Measurements from ENCODE around the gene MTMR3.
A peak's percentile ranks its signal among the peaks of the same experiment; 100 is the strongest.

The MTMR3 gene

DNA sequence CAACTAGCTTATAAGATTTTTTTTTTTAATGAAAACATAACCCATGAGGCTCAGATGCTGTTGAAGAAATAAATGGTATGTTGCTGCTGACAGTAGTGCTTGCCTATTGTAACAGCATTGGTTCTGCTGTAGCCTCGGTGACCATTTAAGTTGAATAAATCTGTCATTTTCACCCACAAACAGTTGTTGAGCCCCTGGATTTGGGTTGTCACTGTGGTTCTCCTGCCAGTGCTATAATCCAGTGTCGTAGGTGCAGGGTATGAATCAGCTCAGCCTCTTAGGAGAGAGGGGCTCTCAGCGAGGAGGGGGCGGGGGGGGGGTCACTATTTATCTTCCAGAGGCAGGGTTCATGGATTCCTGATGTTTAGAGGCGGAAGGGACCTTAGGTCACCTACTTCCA lies 147.4 kb downstream of the MTMR3 start:
- no peak for DNase-seq

DNA sequence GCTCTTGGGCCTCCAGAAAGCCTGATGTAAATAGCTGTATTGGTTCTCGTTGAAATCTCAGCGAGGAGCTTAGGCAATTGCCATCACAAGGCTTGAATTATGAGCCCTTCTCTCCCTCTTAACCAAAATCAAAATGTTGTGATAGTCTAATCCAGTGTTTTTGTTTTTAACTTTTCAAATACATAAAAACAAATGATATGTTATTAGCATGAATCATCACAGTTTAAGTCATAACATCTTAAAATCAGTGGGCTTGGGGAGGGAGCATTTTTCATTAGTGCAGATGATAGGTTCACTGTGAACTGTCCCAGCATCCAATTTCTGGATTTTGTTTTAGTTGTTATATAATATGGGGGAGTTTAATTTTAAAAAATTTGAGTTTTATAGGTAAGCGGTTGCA lies 148.4 kb downstream of the MTMR3 start:
- no peak for DNase-seq

DNA sequence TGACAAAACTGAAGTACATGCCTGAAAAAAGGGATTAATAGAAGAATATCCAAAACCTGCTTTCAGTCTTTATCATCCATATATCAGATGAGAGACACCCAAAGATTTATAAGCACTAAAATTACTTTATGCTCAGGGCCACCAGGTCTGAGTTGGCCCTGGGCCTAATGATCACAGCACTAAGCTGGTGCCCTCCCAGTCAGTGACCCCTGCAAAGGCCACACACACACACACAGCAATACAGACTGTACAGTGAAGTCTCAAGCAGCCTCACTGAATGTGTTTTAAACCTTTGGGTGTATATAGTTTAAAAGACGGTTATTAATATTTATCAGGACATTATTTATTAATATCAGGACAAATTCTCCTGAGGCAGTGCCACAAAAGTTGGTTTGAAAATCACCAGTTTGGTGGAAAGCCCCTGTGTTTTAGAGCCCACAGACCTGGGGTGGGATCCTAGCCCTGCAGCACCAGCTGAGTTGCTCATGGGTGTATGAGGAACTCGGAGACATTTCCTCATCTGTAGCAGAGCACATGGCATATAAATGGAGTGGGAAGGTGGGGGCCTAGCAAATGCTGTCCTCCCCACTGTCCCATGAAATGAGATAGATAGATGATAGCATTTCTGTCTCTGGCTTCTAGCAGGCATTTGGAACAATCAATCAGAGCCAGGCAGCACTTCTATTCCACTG lies 148.9 kb downstream of the MTMR3 start:
- DNase-seq: no peak

DNA sequence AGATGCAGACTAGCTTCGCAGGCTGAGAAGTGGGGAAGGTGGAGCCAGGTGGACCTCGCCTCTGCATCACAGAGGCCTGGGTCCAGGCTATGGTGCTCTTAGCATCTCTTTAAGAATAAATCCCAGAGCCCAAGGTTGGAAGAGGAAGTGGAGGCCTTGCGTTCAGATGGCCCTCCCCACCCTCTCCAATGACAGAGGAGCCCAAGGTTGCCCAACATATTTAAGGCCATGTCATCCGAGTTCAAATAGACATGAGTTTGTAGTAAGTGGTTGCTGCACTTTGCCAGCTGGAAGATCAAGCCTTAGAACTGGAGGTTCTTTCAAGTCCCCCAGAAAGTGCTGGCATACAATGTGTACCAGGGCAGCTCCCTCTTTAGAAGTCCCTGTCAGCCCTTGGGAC lies 150.2 kb downstream of the MTMR3 start:
- DNase-seq: no peak

DNA sequence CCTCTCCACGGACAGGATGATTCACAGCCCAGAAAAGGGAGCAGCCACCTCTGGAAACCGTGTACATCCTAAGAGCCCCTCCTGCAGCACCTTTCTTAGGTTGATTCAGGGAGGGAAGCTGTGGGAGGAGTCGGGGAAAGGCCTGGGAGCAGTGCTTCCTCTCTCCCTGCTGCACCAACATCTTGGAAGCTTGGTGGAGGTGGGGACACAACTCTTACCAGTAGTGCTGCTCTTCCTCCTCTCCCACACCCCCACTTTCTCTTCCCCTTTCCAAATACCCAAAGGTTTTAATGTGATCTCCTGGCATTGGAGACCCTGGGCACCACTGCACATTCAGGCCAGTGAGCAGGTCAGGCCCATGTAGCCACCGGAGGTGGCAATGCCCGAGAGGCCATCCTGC lies 150.9 kb downstream of the MTMR3 start:
- DNase-seq: no peak

DNA sequence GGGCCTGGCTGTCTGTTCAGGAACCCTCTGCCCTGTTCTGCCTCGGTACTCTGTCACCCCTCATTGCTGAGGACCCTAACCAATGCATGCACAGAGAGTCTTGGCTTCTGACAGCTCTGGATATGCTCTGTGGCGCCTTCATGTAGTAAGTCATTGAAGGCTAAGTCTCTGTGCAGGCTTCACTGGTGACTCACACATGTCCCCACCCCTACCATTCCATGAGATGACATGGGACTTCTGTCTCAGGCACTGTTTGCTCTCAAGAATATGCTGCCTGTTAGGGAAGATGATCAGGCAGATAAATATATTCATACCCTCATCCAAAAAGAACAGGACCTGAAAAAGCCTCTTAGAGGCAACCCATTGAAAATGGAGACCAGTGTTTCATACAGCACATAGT lies 153.7 kb downstream of the MTMR3 start:
- no peak for DNase-seq

DNA sequence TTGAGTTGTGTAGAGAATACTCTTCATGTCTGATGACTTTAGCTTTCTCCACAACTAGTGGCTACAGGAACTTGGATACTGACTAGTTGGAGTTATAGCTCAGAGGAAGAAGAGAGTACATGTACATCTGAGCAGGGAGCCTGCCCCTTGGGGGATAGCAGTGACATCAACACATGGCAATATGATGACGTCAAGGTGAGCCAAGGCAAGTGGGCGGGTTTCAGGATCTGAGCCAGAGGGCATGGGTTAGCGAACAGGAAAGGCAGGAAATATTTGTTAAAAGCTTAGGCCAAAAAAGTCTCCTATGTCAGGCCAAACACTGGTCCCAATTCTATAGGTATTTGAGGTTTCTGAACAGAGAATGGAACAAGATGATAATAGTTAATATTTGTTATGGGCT lies 155.2 kb downstream of the MTMR3 start:
- peak; percentile 73 for DNase-seq

DNA sequence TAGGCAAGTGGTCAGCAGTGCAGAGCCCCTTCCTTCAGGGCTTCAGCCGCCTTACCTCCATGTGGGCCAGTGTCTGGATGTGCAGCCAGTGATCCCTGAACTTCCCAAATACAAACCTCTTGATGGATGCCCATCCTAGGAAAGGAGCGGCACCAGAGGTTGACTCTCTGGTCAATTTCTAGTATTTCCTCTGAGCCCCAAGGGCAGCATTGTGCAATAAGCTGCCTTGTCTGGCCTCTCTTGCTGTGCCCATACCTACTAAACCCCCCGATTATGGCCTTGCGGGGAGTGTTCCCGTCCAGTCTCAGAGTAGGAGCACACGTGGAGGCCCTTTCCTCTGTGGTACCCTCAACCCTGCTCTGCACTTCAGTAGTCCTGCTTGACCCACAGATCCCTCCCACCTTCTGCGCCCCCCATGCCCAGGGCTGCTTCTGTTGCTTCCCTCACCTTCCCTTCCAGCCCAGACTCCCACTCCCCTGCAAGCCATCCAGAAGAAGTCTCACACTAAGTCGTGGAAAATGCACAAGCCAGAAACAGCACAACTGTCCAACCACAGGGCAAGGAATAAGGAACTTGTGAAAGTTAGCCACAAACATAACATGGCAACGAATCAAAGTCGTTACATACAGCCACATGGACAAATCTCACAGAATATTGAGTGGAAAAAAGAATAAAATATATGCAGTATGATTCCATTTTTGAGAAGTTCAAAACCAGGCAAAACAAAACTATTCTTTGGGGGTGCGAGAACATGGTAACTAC lies 157.7 kb downstream of the MTMR3 start:
- no peak for DNase-seq

DNA sequence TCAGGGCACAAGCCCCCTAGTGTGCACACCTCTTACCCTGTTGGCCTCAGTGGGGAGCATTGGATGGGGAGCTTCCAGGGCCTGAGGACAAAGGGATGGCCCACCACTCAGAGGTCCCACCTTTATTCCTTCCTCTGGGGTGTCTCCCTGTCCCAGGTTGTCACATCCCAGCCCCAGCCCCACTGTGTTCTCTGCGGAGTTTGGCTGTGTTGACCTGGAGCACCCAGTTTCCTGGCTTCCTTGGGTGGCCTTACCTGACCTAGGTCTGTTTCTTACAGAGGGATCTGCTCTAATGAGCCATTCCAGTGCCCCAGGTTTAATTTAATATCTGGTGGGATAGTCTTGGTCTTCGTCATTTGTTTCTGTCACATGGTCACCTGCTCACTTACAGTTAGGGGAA lies 158.5 kb downstream of the MTMR3 start:
- no peak for DNase-seq

DNA sequence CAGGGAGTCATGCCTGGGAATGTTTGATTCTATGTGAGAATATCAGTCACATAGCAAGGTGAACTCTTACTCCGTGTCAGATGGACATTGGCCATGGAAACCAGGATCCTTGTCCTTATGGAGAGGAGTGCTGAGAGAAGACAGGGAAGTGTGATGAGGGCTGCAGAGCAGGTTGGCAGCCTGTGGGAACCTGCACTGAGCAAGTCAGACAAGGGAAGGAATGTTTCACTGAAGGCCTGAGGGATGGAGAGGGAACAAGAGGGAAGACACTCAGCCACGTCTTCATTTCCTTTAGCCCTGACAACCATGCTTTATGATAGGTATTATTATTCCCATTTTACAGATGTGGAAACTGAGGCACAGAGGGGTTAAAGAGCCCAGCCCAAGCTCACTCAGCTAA lies 158.9 kb downstream of the MTMR3 start:
- no peak for DNase-seq

DNA sequence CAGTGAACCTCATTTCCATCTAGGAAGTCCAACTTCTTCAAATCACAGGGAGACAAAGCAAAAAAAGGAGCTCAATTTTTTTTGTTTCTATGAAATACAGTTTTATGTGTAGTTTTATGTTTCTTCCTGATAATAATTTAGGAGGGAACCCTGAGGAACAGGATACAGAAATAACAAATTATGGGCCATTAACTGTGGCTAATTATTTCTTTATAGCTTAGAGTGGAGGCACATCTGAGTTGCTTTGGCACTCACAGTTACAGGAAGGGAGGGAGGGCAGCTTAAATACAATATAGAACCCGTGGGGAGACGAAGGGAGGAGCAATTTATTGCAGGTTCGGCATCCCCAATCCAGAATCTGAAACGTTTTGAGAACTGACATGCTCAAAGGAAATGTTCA lies 160.2 kb downstream of the MTMR3 start:
- no peak for DNase-seq

DNA sequence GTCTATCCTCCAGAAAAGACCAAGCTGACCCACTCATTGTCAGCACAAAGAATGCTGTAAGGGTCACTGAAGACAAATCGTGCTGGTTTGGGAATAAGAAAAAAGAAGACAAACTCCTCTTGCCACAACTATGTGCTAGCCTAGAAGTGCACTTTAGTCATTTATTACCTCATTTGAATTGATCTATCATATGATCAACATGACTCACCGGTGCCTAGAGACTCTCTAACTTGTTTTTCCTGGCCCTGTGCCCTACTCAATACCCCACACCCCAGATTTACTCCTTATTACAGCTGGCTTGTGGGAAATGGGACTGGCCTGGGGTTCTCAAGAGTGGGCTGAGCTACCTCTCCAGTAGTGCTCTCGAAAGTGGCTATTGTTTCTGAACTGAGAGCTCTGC lies 161.4 kb downstream of the MTMR3 start:
- DNase-seq: peak; percentile 95

DNA sequence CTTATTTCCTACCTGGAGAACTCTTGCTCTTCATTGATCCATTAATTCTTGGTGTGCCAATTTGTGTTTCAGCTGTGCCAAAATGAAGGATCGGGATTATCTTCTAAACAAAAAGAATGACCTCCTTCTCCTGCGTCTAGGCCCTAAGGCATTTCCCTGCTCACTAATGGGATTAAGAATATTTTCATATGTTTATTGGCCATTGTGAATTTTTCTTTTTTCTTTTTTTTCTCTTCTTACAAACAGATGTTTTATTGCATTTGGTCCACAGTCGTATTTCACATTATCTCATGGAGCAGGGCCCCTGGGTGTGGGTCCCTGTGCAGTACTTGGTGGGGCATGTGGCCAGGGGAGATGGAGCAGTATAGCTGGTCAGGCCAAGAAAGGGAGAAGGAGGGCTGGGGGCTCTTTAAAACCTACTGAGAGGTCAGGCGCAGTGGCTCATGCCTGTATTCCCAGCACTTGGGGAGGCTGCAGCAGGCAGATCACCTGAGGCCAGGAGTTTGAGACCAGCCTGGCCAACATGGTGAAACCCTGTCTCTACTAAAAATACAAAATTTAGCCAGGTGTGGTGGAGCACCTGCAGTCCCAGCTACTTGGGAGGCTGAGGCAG lies 162.0 kb downstream of the MTMR3 start:
- DNase-seq: no peak

DNA sequence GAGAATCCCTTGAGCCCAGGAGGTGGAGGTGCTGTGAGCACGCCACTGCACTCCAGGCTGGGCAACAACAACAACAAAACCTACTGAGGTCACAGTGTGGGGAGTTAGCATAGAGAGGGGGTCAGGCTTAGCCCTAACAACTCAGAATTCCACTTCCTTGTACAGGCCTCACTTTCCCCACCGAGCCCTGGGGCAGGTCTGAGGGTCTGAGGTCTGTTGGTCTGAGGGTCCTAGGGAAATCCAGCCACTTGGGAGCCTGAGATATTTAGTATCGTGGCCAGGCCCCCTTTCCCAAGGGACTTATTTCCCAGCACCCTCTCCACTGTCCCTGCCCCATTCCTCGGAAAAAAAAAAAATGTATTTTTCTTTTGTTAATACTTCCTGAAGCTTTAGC lies 162.5 kb downstream of the MTMR3 start:
- no peak for DNase-seq

DNA sequence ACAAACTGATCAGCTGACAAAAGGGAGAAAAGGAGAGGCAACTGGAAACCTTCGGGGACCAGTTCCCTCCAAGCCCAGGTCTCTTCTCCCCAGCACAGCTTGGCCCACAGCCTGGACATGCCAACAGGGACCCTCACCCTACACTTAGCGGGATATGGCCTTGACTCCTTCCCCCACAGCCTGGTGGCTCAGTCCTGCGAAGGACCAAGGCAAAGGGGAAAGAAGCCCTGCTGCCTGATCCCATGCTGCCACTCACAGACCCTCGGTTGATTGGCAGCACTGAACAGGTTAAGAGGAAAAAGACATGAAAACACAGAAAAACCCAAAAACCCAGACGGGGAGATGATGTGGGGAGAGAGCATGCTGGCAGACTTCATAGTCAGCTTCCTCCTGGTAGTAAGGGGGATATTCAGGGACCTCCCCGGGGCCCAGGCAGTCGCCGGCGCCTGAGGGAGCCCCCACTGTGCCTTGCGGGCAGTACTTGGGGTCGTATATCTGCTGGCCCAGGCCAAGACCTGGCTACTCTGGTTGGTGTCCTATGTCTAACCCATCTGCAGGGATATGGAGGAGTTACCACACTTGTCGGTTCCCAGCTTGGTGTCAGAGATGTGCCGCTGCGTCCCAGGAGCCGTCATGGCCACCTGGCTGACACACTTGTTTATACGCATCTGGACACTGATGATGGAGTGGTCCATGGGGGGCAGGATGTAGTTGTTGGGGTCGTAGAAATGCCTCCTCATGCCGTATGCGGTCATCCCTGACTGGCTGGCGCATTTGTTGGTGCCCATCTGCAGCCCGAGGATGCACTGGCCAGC lies 163.1 kb downstream of the MTMR3 start:
- DNase-seq: no peak

DNA sequence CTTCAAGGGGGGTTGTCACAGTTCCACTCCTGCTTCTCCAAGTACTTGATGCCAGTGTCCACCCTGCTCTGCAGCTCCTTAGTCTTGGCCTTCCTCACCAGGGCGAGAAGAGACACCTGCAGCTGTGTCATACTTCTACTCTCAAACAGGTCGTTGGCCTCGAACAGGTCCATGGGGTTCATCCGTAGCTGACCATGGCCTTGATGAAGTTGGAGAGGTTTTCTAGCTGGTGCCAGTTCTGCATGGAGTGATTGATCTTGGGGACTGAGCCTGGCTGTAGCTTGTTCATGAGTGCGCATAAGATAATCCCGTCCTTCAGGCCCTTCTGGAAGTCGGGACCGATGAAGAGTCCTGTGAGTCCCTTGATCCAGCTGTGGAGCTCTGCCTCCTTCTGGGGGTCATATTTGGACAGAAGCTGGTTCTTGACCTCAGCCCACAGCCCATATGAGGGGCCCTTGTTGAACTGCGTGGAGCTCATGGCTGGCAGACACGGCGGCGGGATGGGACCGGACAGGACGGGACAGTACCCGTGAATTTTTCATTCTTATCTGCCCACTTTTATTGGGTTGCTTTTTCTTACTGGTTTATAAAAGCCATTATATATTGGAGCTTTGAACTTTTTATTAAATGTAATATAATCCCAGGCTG lies 163.9 kb downstream of the MTMR3 start:
- no peak for DNase-seq

DNA sequence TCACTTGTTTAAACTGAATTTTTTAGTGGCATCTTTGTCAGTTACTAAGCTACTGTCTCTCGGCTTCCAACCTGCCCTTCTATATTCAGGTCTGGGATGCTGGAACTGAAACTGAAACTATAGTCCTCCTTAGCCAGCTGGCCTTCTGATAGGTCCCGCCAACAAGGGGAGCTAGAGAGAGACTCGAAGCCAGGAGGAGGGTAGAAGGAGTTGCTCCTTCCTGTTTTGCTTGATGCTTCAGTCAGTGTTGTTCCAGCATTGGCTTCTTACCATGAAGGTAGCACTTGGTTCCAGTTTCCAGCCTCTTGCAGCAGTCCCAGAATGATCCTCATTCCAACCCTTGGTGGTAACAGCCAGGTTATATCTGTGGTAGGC lies 164.4 kb downstream of the MTMR3 start:
- DNase-seq: no peak

DNA sequence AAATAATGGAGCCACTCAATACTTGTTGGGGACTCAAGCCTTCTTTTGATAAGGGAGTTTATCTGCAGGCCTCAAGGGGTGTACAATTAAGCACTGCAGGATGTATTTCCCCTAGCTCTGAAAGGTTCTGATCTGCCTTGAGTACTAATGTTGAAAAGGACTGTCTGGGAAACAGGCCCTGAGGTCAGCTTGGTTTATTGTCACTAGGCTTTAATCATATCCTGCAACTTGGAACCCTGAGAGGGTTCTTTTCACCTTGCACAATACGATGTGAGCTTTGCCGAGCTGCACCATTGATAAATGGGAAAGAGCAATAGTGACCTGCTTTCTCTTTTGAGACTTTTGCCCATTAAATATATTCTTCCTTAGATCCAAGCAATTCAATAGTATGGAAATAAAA lies 165.7 kb downstream of the MTMR3 start:
- no peak for DNase-seq

DNA sequence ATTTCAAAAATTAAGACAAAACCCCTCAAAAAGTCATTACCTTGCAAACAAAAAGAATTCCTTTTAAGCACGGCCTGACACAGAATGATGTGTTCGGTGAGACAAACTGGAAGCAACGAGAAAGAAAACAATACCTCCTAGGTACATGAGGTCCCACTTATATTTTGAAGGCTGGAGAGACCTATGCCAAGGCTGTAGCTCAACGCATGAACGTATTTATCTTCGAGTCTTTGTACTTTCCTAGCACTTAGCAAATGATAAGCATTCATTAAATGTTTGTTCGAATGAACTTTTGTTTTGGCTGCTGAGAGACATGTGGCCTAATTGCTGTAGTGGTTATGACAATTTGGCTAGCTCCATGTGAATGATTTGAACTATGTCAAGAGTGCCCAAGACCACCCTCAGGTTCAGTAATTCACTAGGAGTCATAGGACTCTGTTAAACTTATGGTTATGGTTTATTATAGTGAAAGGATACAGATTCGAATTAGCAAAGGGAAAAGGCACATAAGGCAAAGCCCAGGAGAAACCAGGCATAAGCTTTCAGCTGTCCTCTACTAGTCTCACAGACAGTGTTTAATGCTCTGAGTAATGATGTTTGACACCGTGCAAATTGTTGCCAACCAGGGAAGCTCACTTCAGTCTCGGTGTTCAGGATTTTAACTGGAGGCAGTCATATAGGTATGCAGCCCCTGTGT lies 171.2 kb downstream of the MTMR3 start:
- no peak for DNase-seq

DNA sequence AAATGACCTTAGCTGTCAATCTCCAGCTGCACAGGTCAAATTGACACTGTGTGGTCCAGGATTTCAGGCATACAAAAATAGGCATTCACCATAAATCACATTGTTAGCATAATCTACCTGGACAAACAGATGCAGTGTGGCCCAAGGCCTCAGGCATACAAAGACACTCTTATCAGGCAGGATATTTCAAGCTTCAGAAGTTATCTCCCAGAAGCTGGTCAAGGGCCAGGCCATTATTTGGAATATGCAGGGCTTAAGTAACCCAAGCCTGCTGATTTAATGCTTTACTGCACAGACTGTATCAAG lies 171.7 kb downstream of the MTMR3 start:
- no peak for DNase-seq

DNA sequence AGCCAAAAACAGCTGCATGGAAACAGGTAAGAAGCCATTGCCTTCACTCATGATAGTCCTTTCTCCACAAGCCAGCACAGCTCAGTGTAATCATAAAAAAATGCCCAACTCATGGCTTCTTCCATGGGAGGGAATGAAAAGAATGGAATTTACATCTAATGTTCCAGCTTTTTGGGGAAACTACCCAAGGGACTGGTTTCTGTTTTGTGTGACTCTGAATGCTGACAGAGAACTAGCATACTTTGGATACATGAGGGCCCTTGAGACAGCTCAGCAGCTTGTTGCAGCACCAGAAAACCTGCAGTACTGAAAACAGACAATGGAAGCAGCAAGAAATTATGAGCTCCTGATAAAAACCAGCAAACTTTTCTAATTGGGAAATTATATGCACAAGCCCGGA lies 173.0 kb downstream of the MTMR3 start:
- no peak for DNase-seq

DNA sequence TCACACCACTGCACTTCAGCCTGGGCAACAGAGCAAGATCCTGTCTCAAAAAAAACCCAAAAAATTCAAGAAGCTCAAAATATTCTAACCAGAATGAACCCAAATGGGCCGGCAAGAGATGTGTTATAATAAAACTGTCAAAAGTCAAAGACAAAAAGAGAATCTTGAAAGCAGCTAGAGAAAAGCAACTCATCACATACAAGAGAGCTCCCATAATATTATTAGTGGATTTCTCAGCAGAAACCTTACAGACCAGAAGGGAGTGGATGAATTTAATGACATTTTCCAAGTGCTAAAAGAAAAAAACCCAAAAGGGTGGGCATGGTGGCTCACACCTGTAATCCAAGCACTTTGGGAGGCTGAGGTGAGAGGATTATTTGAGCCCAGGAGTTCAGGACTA lies 174.4 kb downstream of the MTMR3 start:
- DNase-seq: no peak
